GM15510 (cell line): ENCODE measurements around the gene MED17.

Experiments used
- POLR2A ChIP-seq: IDR thresholded peaks from 3 replicates; pipeline ENCODE4 v1.6.1; 2011; ENCODE audit warnings: borderline replicate concordance; ENCODE audit not compliant: insufficient read length; ENCODE audit errors: extremely low read depth

Gene MED17, protein sequence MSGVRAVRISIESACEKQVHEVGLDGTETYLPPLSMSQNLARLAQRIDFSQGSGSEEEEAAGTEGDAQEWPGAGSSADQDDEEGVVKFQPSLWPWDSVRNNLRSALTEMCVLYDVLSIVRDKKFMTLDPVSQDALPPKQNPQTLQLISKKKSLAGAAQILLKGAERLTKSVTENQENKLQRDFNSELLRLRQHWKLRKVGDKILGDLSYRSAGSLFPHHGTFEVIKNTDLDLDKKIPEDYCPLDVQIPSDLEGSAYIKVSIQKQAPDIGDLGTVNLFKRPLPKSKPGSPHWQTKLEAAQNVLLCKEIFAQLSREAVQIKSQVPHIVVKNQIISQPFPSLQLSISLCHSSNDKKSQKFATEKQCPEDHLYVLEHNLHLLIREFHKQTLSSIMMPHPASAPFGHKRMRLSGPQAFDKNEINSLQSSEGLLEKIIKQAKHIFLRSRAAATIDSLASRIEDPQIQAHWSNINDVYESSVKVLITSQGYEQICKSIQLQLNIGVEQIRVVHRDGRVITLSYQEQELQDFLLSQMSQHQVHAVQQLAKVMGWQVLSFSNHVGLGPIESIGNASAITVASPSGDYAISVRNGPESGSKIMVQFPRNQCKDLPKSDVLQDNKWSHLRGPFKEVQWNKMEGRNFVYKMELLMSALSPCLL

DNA sequence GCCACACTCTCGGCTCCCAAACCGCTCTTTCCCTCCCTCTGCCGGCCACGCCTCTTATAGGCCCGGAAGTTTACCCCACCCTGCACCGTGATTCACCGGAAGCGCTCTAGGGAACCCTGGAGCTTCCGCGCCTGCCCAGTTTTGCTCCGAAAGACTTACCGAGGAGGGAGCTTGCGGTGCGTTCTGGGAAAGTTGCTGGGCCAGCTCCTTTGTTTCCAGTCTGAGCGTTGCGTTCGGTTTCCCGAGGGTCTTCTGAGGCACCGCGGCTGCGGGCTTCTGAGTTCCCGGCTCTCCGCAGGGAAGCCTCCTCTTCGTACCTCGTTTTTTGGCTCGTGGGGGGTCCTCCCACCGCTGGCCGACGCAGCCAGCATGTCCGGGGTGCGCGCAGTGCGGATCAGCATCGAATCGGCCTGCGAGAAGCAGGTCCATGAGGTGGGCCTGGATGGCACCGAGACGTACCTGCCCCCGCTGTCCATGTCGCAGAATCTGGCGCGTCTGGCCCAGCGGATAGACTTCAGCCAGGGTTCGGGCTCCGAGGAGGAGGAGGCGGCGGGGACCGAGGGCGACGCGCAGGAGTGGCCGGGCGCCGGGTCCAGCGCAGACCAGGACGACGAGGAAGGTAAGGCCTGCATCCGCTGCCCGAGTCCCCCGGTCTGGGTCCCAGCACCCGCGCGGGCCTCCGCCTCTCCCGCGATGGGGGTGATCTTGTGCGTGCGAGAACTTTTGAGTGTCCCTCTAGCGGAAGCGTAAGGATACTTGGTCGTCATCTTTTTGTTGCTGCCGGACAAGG lies at the start of gene MED17:
Gene MED17, plus strand, starts transcription at position 138 of the 790 bp plus-strand sequence. Its CDS starts 232 bp downstream, at position 370.
- TF ChIP-seq POLR2A: peak; percentile 69

DNA sequence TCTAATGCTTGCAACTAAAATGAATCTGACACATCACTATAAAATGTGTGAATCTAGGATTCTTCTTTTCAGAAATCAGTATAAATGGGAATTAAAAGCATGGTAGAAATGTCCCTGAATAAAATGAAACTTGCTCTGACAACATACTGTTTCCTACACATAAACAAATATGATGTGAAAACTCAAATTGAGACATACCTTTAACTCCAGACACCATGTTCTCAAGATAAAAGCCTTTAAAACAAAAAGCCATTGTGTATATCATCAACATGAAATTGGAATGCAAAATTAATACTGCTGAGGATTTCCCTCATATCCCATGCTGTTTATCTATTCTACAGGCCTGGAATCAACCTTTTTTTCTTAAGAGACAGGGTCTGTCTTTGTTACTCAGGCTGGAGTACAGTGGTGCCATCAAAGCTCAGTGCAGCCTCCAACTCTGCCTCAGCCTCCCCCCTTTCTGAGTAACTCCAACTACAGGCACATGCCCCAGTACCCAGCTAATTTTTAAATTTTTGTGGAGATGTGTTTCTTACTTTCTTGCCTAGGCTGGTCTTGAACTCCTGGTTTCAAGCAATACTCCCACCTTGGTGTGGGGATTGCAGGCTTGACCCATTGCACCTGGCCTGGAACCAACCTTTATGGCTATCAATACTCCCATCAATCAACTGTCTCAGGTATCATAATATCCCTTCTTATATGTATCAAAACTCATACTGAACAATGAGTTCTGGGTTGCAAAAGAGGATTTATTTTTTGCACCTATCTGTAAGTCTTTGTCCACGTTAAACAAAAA lies 49.5 kb upstream of the MED17 start:
- TF ChIP-seq POLR2A: no peak

DNA sequence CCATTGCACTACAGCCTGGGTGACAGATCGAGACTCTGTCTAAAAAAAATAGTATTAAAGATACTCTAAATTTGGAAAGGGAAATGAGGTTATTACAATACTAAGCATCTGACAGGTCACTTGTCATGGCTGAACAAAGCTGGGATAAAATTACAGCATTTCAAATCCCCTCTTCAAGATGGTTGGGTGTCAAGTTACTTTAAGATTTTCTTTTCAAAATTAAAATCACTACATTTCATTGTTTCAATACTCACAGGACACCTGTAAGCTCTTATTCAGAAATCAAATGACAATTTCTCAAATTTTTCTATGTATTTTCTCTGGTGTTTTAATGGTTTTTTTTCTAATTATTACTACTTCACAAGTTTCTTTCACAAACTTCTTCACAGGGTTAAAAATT lies 48.5 kb upstream of the MED17 start:
- no peak for TF ChIP-seq POLR2A

DNA sequence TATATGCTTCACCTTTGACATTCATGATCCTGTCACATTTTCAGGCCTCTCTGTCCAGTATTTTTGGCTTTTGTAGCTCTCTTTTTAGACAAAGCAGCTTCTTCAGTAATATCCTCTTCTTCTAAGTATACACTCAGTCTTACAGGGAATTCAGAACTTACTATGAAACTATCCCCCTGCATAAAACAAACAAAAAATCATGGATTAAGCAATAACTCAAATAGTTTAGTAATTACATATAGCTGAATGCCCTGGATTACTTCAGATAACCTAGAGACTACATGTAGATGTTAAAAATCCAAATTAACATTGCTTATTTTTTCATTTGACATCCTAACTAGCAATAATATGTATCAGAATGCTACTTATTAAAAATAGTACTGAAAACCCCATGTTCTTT lies 48.0 kb upstream of the MED17 start:
- TF ChIP-seq POLR2A: no peak

DNA sequence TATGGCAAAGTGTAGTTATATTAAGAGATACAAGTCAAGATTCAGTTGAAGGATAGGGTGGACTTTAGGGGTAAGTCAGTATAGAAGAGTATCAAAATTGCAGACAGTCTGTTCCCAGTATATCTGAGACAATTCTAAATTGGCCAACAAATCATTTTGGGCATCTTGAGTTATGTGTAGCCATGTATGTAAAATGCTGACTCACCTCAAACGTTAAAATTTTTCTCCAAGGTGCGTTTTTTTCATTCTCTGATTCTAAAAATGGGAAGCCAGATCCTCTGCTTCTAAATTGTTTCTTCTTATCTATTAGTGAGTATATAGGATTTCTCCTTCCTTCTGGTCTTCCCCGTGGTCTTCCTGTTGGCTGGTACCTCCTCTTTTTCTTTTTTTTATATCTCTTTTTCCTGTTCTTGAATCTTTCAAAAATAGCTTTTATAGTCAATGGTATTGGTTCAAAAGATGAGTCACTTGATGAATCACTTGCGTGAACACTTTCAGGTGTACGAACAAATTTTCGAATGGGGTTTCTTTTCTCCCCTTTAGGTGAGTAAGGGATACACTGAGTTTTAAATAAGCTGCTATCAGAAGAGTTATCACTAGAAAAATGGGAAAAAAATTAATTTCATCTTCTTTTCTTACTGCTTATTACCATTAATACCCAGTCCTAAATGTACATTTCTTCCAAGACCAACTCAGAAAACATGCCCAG lies 46.0 kb upstream of the MED17 start:
- TF ChIP-seq POLR2A: no peak

DNA sequence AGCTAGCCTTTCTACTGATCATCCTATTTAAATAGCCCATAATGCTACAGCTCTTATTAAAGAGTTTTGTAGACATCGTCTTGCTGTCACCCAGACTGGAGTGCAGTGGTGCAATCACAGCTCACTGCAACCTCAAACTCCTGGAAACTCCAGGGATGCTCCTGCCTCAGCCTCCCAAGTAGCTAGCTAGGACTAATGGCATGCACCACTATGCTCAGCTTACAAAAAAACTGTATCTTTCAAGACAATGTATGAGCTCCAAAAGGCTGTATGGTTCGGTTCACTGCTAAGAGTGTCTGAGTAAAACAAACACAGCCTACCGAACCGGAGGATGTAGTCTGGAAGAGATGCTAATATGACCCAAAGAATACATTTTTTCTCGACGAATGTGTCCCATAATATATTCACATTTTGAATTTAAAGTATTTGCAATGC lies 45.4 kb upstream of the MED17 start:
- no peak for TF ChIP-seq POLR2A

DNA sequence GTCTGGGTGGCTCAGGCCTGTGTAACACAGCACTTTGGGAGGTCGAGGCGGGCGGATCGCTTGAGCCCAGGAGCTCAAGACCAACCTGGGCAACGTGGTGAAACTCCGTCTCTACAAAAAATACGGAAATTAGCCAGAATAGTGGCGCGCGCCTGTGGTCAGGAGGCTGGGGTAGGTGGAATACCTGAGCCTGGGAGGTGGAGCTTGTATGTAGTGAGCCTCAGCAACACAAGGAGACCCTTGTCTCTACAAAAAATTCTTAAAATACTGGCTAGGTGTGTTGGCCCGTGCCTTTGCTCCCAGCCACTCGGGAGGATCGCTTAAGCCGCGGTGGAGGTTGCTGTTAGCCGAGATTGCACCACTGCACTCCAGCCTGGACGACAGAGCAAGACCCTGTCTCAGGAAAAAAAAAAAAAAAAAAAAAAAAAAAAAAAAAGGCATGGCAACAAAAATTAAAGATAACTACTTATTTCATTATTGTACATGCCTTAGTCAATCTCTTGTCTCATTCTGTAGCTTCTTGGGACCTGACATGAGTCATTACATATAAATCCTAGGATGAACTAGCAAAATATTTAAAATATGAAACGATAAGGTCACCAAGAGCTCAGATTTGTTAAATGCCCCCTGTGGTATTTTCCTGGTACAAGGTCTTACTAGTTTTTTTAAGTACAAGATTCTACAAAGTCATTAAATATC lies 43.9 kb upstream of the MED17 start:
- TF ChIP-seq POLR2A: peak; percentile 10

DNA sequence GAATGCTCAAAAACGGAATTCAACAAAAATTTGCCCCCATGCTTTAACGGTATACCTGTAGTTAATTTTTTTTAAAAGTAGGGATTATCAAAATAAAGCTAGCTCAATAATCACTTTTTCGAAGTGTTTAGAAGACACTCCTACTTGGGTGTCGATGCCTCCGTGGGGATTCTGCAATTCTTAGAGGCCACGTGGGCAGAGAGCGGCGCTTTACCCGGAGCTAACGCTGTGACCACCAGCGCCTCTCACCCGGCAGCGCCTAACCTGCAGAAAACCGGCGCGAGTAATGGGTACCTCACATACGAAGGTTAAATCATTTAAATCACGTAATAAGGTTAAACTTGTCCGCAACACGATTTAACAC lies 43.4 kb upstream of the MED17 start:
- TF ChIP-seq POLR2A: no peak

DNA sequence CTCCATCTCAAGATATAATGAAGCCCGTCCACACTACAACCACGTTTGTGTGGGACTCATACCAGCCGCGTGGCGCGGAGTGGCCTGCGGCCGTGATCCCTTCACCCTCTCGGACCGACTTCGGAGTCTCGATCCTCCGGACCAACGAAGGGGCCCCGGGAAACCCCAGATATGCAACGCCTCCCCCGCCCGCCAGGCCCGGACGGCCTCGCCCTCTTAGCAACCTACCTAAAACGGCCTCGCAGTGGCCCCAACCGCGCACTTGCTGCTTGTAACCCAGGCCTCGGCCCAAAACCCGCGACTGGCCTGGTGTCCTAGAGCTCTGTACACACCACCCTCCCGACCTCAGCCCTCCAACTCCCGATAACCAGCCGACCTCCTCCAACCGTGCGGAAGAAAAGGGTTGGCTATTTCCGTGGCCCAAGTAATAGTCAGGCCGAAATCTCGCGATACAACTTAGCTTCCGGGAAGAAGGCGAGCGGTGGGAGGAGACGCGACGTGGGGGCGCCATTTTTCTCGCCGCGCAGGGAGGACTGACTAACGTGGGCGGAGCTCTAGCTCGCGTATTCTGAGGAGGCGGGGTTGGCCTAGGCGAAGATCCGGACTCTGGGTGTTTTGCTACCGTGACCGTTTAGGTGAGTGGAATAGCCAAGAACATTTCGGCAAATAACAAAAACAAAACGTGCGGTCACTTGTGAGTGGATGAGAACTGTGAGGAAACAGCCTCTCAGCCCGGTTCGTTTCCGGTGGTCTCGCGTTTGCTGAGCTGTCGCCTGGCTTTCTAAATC lies 42.8 kb upstream of the MED17 start, which contains the start of the genes C11orf54 and TAF1D:
Gene C11orf54, plus strand, starts transcription at position 579 of the 788 bp plus-strand sequence. CDS start 5,722 bp downstream, outside the sequence.
Gene TAF1D, minus strand, starts transcription at position 402 of the 788 bp plus-strand sequence. CDS start 2,191 bp downstream, outside the sequence.
- TF ChIP-seq POLR2A: peak; percentile 97

DNA sequence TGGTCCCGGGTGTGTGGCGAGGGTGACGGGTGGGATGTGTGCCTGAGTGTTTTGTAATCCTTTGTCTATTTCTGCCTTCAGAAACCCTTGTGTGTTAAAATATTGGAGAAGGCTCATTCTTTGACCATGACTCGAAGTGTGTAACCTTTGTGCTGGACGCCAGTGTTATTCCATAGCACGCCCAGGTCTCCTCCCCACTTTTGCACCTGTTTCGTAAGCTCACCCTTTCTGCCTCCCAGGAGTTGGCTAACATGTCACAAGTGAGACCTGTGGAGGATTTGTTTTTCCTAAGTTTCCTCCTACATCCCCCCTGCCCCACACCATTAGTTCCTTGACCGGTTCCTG lies 42.2 kb upstream of the MED17 start:
- TF ChIP-seq POLR2A: no peak

DNA sequence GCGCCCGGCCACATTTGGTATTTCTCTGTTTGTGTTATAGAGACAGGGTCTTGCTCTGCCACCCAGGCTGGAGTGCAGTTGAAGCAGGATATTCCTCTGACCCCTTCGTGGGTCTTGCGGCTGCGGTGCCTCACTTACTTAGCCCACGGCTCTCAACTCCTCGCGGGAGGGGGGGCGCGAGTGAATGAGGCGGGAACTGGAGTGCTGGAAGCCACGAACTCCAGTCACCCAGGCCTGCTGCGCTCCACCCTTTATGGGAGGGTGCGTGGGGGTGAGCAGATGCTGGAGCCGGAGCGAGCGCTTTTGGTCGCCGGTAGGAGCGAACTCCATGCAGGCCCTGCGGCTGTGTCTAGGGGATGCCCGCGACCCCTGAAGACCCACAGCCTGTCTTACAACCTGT lies 40.8 kb upstream of the MED17 start:
- no peak for TF ChIP-seq POLR2A

DNA sequence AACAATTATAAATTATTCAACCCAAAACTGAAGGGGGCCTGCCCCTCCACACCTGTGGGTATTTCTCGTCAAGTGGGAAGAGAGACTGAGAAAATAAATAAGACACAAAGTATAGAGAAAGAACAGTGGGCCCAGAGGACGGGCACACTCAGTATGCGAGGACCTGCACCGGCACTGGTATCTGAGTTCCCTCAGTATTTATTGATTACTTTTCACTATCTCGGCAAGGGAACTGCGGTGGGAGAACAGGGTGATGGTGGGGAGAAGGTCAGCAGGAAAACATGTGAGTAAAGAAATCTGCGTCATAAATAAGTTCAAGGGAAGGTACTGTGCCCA lies 39.4 kb upstream of the MED17 start:
- TF ChIP-seq POLR2A: no peak
